ENCODE measurements around the gene RNF7.

GRCh38 chr3:141710121-141710520, 28.0 kb upstream of the RNF7 start:
- no peak for TF ChIP-seq RFX5 (IDR thresholded peaks at IDR 0.05; ENCODE audit: borderline replicate concordance, low read depth, low read length)
- TF ChIP-seq RAD21 (IDR thresholded peaks at IDR 0.05 in 1 of 2, conservative IDR thresholded peaks at IDR 0.05 in 1 of 2; ENCODE audit: low read depth in 2 of 2, low read length in 2 of 2) = no peak
- TF ChIP-seq CTCF (IDR thresholded peaks at IDR 0.05; ENCODE audit: control extremely low read depth in 1 of 3, insufficient read depth in 1 of 3, low read depth in 1 of 3, low read length in 3 of 3) = no peak
- no peak for TF ChIP-seq POLR2AphosphoS5 (IDR thresholded peaks at IDR 0.05; ENCODE audit: low read depth, low read length)
- no peak for TF ChIP-seq SUZ12 (IDR thresholded peaks at IDR 0.05; ENCODE audit: low read length)
- no peak for TF ChIP-seq YY1 (IDR thresholded peaks at IDR 0.05; ENCODE audit: low read depth, low read length)
- no peak for TF ChIP-seq ATF2 (IDR thresholded peaks at IDR 0.05; ENCODE audit: low read length)
- no peak for TF ChIP-seq MAX (IDR thresholded peaks at IDR 0.05)
- no peak for TF ChIP-seq HDAC2 (IDR thresholded peaks at IDR 0.05; ENCODE audit: borderline replicate concordance in 1 of 2, low read depth in 2 of 2, low read length in 2 of 2)
- TF ChIP-seq SP1 (IDR thresholded peaks at IDR 0.05; ENCODE audit: low read depth, low read length) = no peak
- no peak for TF ChIP-seq GABPA (IDR thresholded peaks at IDR 0.05; ENCODE audit: borderline replicate concordance, insufficient read depth, low read length)
- TF ChIP-seq SRF (IDR thresholded peaks at IDR 0.05; ENCODE audit: low read depth, low read length) = no peak
